ENCODE data around the gene SEMA3F. TPM values are rescaled to one million over a fixed set of nuclear protein-coding genes. Genes with fewer than 3 reads are reported as not detected.
"Not testable (repeated sequence)": the region's sequence is repeated elsewhere in the genome, so short reads cannot be mapped to it uniquely, and the experiment has no call there.

Gene SEMA3F
- total and polyA plus RNA-seq, 2 of the 4 experiments (the other 2 are of a cell fraction), result 7.3 to 23.3 TPM

- dilution Hi-C loops (cut with HindIII; ENCODE audit: low sequenced_read_pairs, unreplicated experiment) (no loop called here), intact Hi-C loops (cut with micrococcal nuclease) (no loop called here), in situ Hi-C loops (cut with MboI; ENCODE audit: low sequenced_read_pairs) (no loop called here)
- no peak overlapping the region for H4K8ac ChIP-seq (ENCODE audit: low read depth in 2 of 2, low read length in 2 of 2)
- no peak overlapping the region for H3K27ac ChIP-seq (ENCODE audit: insufficient read depth, low read length)
- no peak overlapping the region for H4K5ac ChIP-seq (ENCODE audit: low read depth, low read length)
- 91% methylated on average over 10 of the region's 13 CpGs; no CpG with 5 or more reads in 1 of the 2 experiments for WGBS, 2 experiments (ENCODE audit: extremely low coverage in 2 of 2, insufficient read length in 1 of 2)
- H3K23ac ChIP-seq (ENCODE audit: low read depth, low read length), result no peak overlapping the region
- TF ChIP-seq MXI1 (IDR thresholded peaks at IDR 0.05; ENCODE audit: borderline replicate concordance, low read depth, low read length) (no peak), FOS (IDR thresholded peaks at IDR 0.05; ENCODE audit: low read depth, low read length) (no peak), BHLHE40 (IDR thresholded peaks at IDR 0.05; ENCODE audit: low read depth, low read length) (no peak), RCOR1 (IDR thresholded peaks at IDR 0.05; ENCODE audit: insufficient replicate concordance, low read length) (no peak)
- H3K79me1 ChIP-seq (ENCODE audit: low read depth in 1 of 2, low read length in 2 of 2), result no peaks in the 10 kb centered on the region
- BruUV-seq (replicated peaks), result no TSS peak
- H3K4me3 ChIP-seq (ENCODE audit: insufficient read depth, low read depth, low read length), result no peak overlapping the region
- H4K91ac ChIP-seq (ENCODE audit: insufficient read depth, low read depth, low read length), result no peak overlapping the region
- H3K9me3 ChIP-seq (ENCODE audit: control insufficient read depth, insufficient read depth, low read length), result no peaks in the 10 kb centered on the region
- H2AK9ac ChIP-seq (replicated peaks; ENCODE audit: low read depth, low read length, poor library complexity), result peak overlapping the region; percentile 24
- H3K56ac ChIP-seq (ENCODE audit: extremely low read depth, insufficient read depth, low read length), result no peak overlapping the region
- no peak overlapping the region for H2BK120ac ChIP-seq (ENCODE audit: low read depth, low read length)
- H3K18ac ChIP-seq (ENCODE audit: low read depth, low read length), result no peak overlapping the region
- CTCF ChIA-PET, result interaction anchor here (1.2 kb wide), 1 partner anchor 36 kb away, joined by 4 read pairs; no protein-coding TSS in a partner anchor
- no peak overlapping the region for H3K14ac ChIP-seq (replicated peaks; ENCODE audit: low read depth, low read length)
- H3K4me2 ChIP-seq (ENCODE audit: low read depth, low read length), result no peak overlapping the region
- no peak overlapping the region for H2BK5ac ChIP-seq (ENCODE audit: low read depth, low read length, poor library complexity, severe bottlenecking)
- no peak overlapping the region for H3K4ac ChIP-seq (ENCODE audit: low read depth, low read length)
- H2BK20ac ChIP-seq (ENCODE audit: low read depth, low read length), result no peak overlapping the region
- no peaks in the 10 kb centered on the region for H3K36me3 ChIP-seq (ENCODE audit: control insufficient read depth, insufficient read depth, low read length)
- H3K4me1 ChIP-seq (ENCODE audit: control insufficient read depth, insufficient read depth, low read length), result peaks cover 2% of the 10 kb centered on the region; the same call in 1 of the 2 replicates
- no peak overlapping the region for H2AK5ac ChIP-seq (ENCODE audit: low read depth, low read length)
- H2BK15ac ChIP-seq (ENCODE audit: low read depth, low read length), result no peak overlapping the region
- peaks cover 35% of the 10 kb centered on the region for H3K27me3 ChIP-seq (ENCODE audit: control insufficient read depth, insufficient read depth, low read length)
- no peak for DNase-seq
- no peak overlapping the region for H2AFZ ChIP-seq (replicated peaks; ENCODE audit: low read length, poor library complexity)
- ATAC-seq (ENCODE audit: low read depth), result no peak
- no peaks in the 10 kb centered on the region; the same call in 1 of the 2 replicates for H4K20me1 ChIP-seq (ENCODE audit: insufficient read depth, low read length)
- POLR2A ChIA-PET (ENCODE audit: unreplicated experiment), result interaction anchor here (0.6 kb wide), 1 partner anchor 54 kb away, joined by 3 read pairs; no protein-coding TSS in a partner anchor
- H3K9me1 ChIP-seq (ENCODE audit: insufficient read depth, low read length), result no peaks in the 10 kb centered on the region
- no peak overlapping the region for H3K9ac ChIP-seq (ENCODE audit: low read depth, low read length)
These were observed 55.6 kb downstream of the SEMA3F start for GRCh38 chr3:50210510-50211367.

GRCh38 chr3:50211368-50211717 lies 56.2 kb downstream of the SEMA3F start:
- dilution Hi-C loops (cut with HindIII; ENCODE audit: low sequenced_read_pairs, unreplicated experiment), result not testable (repeated sequence)

More at GRCh38 chr3:50211368-50211717, 56.2 kb downstream of the SEMA3F start:
- H3K4me1 ChIP-seq (ENCODE audit: control insufficient read depth, insufficient read depth, low read length); H4K91ac ChIP-seq (ENCODE audit: insufficient read depth, low read depth, low read length); H2BK5ac ChIP-seq (ENCODE audit: low read depth, low read length, poor library complexity, severe bottlenecking); H3K4ac ChIP-seq (ENCODE audit: low read depth, low read length); H3K27ac ChIP-seq (ENCODE audit: insufficient read depth, low read length); H3K9me3 ChIP-seq (ENCODE audit: control insufficient read depth, insufficient read depth, low read length); H3K4me2 ChIP-seq (ENCODE audit: low read depth, low read length); H2AK5ac ChIP-seq (ENCODE audit: low read depth, low read length); intact Hi-C loops (cut with micrococcal nuclease); H3K18ac ChIP-seq (ENCODE audit: low read depth, low read length); BruUV-seq (replicated peaks); in situ Hi-C loops (cut with MboI; ENCODE audit: low sequenced_read_pairs); H2AFZ ChIP-seq (replicated peaks; ENCODE audit: low read length, poor library complexity); H3K56ac ChIP-seq (ENCODE audit: extremely low read depth, insufficient read depth, low read length); H2BK20ac ChIP-seq (ENCODE audit: low read depth, low read length); H3K36me3 ChIP-seq (ENCODE audit: control insufficient read depth, insufficient read depth, low read length); H2BK15ac ChIP-seq (ENCODE audit: low read depth, low read length); H4K20me1 ChIP-seq (ENCODE audit: insufficient read depth, low read length); H3K79me1 ChIP-seq (ENCODE audit: low read depth in 1 of 2, low read length in 2 of 2); H3K14ac ChIP-seq (replicated peaks; ENCODE audit: low read depth, low read length); H3K9ac ChIP-seq (ENCODE audit: low read depth, low read length); H2BK120ac ChIP-seq (ENCODE audit: low read depth, low read length); H3K4me3 ChIP-seq (ENCODE audit: insufficient read depth, low read depth, low read length); H3K9me1 ChIP-seq (ENCODE audit: insufficient read depth, low read length); DNase-seq; H4K8ac ChIP-seq (ENCODE audit: low read depth in 2 of 2, low read length in 2 of 2); H3K23ac ChIP-seq (ENCODE audit: low read depth, low read length); H4K5ac ChIP-seq (ENCODE audit: low read depth, low read length); ATAC-seq (ENCODE audit: low read depth): not testable (repeated sequence)
- Histone ChIP-seq H2AK9ac (replicated peaks; ENCODE audit: low read depth, low read length, poor library complexity) (peak overlapping the region; percentile 24), H3K27me3 (ENCODE audit: control insufficient read depth, insufficient read depth, low read length) (peaks cover 31% of the 10 kb centered on the region)
- 100% methylated on average over 1 of the region's 5 CpGs; no CpG with 5 or more reads in 1 of the 2 experiments for WGBS, 2 experiments (ENCODE audit: extremely low coverage in 2 of 2, insufficient read length in 1 of 2)
- CTCF ChIA-PET, result interaction anchor here (1.2 kb wide), 1 partner anchor 35 kb away, joined by 4 read pairs; no protein-coding TSS in a partner anchor
- POLR2A ChIA-PET (ENCODE audit: unreplicated experiment), result interaction anchor here (0.6 kb wide), 1 partner anchor 54 kb away, joined by 3 read pairs; no protein-coding TSS in a partner anchor
